Neural crest cell (in vitro differentiated cells): ENCODE data around the gene RNASEH1. TPM values are rescaled to one million over a fixed set of nuclear protein-coding genes. Genes with fewer than 3 reads are reported as not detected.
A peak's percentile ranks its signal among the peaks of the same experiment; 100 is the strongest.
"Not testable (repeated sequence)": the region's sequence is repeated elsewhere in the genome, so short reads cannot be mapped to it uniquely, and the experiment has no call there.

ENCODE experiments used
- DNase-seq: peaks from one replicate; pipeline ENCODE4 v3.0.0; 2021; ENCODE audit warnings: low read depth, mixed read lengths, low spot score
- H3K27ac Mint-ChIP-seq: one replicate; pipeline ENCODE4 v1.8.0; 2021; ENCODE audit warnings: mild to moderate bottlenecking, mixed read lengths; ENCODE audit not compliant: unreplicated experiment
- H3K27me3 Mint-ChIP-seq: 2 replicates; pipeline ENCODE4 v1.8.0; 2021; ENCODE audit warnings: low read depth, mild to moderate bottlenecking, mixed read lengths
- H3K36me3 Mint-ChIP-seq: 2 replicates; pipeline ENCODE4 v1.8.0; 2021; ENCODE audit warnings: low read depth, mild to moderate bottlenecking, mixed read lengths
- H3K4me1 Mint-ChIP-seq: 2 replicates; pipeline ENCODE4 v1.8.0; 2021; ENCODE audit warnings: mixed read lengths
- H3K4me3 Mint-ChIP-seq: one replicate; pipeline ENCODE4 v1.8.0; 2021; ENCODE audit warnings: mild to moderate bottlenecking, mixed read lengths
- H3K9me3 Mint-ChIP-seq: 2 replicates; pipeline ENCODE4 v1.8.0; 2021; ENCODE audit warnings: mixed read lengths
- total RNA-seq: library from RNA; stranded (reverse); gene quantifications from 2 replicates; pipeline ENCODE4 v1.2.1, GENCODE V29; 2021
- TF ChIP-seq, protein P1 (sequence below): fragments of 200-600 bp; sonication (generic); conservative IDR thresholded peaks from 2 replicates; pipeline ENCODE4 v1.5.0; 2021; ENCODE audit warnings: antibody characterized with exemption, mild to moderate bottlenecking

The RNASEH1 gene
- total RNA-seq, 1 donor from 2014 or later, result 33.7 TPM

DNA sequence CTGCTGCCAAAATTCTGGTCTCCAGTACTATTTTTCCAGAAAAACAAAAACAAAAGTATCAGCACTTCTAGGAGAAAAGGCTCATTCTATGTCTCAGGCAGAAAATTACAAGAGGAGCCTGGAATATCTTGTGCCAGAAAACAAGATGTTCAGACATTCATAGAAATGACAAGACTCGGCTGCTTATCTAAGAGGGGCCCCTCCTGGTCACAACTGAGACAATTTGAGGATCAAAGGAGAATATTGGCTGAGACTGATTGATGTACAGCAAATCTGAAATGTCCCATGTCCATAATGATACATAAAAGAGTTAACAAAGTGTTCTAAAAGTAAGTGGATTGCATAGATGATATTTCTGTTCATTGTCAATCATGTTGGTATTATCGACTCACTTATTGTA, 14.5 kb upstream of the RNASEH1 start:
- no peak overlapping the region for H3K27ac Mint-ChIP-seq
- no peaks in the 10 kb centered on the region for H3K27me3 Mint-ChIP-seq
- TF ChIP-seq, protein P1, sequence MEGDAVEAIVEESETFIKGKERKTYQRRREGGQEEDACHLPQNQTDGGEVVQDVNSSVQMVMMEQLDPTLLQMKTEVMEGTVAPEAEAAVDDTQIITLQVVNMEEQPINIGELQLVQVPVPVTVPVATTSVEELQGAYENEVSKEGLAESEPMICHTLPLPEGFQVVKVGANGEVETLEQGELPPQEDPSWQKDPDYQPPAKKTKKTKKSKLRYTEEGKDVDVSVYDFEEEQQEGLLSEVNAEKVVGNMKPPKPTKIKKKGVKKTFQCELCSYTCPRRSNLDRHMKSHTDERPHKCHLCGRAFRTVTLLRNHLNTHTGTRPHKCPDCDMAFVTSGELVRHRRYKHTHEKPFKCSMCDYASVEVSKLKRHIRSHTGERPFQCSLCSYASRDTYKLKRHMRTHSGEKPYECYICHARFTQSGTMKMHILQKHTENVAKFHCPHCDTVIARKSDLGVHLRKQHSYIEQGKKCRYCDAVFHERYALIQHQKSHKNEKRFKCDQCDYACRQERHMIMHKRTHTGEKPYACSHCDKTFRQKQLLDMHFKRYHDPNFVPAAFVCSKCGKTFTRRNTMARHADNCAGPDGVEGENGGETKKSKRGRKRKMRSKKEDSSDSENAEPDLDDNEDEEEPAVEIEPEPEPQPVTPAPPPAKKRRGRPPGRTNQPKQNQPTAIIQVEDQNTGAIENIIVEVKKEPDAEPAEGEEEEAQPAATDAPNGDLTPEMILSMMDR, result no peak
- H3K4me1 Mint-ChIP-seq, result peaks cover 29% of the 10 kb centered on the region
- no peaks in the 10 kb centered on the region for H3K9me3 Mint-ChIP-seq
- peaks cover 14% of the 10 kb centered on the region for H3K36me3 Mint-ChIP-seq
- peak overlapping the region; percentile 27 for H3K4me3 Mint-ChIP-seq
- no peak for DNase-seq

DNA sequence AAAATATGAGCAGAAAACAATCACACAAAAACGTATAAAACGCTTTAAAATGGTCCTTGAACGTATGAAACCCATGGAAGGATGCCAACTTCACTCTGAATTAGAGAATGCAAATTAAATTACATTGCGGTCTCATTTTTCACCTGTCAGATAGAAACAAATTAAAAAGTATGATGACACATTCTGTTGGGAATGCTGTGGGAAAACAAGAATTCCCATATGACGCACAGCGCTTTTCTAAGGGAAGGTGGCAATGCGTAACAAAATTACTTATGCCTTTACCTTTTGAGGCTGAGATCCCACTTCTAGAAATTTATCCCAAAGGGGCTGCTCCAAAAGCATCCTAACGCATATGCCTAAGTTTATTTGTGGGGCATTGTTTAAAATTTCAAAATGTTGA, 13.2 kb upstream of the RNASEH1 start:
- Mint-ChIP-seq H3K36me3 (peaks cover 6% of the 10 kb centered on the region), H3K9me3 (no peaks in the 10 kb centered on the region), H3K4me1 (peaks cover 15% of the 10 kb centered on the region), H3K27ac (no peak overlapping the region), H3K4me3 (peak overlapping the region; percentile 3), H3K27me3 (no peaks in the 10 kb centered on the region)
- no peak for DNase-seq
- TF ChIP-seq, protein P1, result no peak

DNA sequence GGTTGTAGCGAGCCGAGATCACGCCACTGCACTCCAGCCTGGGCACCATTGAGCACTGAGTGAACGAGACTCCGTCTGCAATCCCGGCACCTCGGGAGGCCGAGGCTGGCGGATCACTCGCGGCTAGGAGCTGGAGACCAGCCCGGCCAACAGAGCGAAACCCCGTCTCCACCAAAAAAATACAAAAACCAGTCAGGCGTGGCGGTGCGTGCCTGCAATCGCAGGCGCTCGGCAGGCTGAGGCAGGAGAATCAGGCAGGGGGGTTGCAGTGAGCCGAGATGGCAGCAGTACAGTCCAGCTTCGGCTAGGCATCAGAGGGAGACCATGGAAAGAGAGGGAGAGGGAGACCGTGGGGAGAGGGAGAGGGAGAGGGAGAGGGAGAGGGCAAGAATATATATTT, 11.5 kb upstream of the RNASEH1 start:
- not testable (repeated sequence) for DNase-seq, H3K36me3 Mint-ChIP-seq, H3K4me3 Mint-ChIP-seq, H3K27me3 Mint-ChIP-seq, H3K4me1 Mint-ChIP-seq, H3K9me3 Mint-ChIP-seq, H3K27ac Mint-ChIP-seq

DNA sequence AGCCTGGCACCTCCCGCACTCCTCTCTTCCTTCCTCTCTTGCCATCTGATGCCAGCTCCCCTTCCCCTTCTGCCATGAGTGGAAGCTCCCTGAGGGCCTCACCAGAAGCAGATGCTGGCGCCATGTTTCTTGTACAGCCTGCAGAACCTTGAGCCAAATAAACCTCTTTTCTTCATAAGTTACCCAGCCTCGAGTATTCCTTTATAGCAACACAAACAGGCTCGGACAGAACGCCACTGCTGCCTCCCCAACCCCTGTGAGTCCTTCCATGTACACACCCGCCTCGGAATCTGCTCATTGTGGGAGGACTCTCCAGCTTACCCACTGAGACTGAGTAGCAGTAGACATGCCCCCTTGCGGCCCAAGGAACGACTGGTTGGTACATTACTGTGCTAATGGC, 8.7 kb upstream of the RNASEH1 start:
- no peaks in the 10 kb centered on the region for H3K4me1 Mint-ChIP-seq
- DNase-seq, result no peak
- no peaks in the 10 kb centered on the region for H3K9me3 Mint-ChIP-seq
- no peaks in the 10 kb centered on the region for H3K36me3 Mint-ChIP-seq
- H3K27me3 Mint-ChIP-seq, result no peaks in the 10 kb centered on the region
- TF ChIP-seq, protein P1, result no peak
- H3K4me3 Mint-ChIP-seq, result no peak overlapping the region
- no peak overlapping the region for H3K27ac Mint-ChIP-seq

DNA sequence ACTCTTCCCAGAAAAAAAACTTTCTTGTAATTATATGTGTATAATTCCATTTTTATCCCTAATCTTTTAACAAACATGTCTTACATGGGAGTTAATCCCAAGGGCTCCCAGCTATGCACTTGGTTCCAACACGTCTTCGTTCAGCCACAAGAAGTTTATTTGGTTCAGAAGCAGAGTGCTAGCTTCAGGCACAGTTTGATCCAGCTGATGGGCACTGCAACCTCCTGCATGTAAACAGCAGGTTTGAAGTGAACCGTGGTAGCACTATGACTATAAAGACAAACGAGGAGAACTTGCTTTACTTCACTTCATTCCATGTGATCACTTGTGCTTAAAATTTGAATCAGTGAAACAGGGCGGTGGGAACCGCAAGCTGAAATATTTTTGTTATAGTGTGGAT, 7.0 kb upstream of the RNASEH1 start:
- TF ChIP-seq, protein P1, result no peak
- H3K27ac Mint-ChIP-seq, result no peak overlapping the region

DNA sequence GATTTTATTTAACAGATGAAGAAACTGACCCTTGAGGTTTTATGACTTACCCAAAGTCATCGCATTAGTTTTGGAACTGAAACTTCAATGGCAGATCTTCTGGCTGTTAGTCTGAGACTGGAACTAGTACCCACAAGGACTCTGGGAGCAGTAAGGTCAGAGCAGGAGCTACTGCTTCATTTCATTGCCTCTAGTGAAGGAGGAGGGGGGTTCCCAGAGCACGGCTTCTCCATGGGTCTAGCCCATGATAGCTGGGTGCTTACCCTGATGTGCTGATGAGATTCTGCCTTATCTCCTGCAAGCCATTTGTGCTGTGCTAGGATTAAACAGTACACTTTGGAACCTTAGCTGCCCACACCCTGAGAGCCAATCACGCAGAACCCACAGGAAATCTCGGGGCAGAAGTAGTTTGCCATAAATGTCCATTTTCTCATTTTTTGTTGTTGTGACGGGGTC, 5.4 kb upstream of the RNASEH1 start:
- no peak overlapping the region for H3K27ac Mint-ChIP-seq
- no peak for DNase-seq
- H3K27me3 Mint-ChIP-seq, result no peaks in the 10 kb centered on the region
- peaks cover 3% of the 10 kb centered on the region for H3K36me3 Mint-ChIP-seq
- no peaks in the 10 kb centered on the region for H3K9me3 Mint-ChIP-seq
- H3K4me1 Mint-ChIP-seq, result peaks cover 8% of the 10 kb centered on the region
- H3K4me3 Mint-ChIP-seq, result no peak overlapping the region
- TF ChIP-seq, protein P1, result no peak

More for the DNA sequence above, 7.0 kb upstream of the RNASEH1 start:
- no peaks in the 10 kb centered on the region for H3K36me3 Mint-ChIP-seq
- H3K4me3 Mint-ChIP-seq, result no peak overlapping the region
- no peak for DNase-seq
- no peaks in the 10 kb centered on the region for H3K27me3 Mint-ChIP-seq
- no peaks in the 10 kb centered on the region for H3K9me3 Mint-ChIP-seq
- H3K4me1 Mint-ChIP-seq, result no peaks in the 10 kb centered on the region
